BJ (cell line): ENCODE measurements around the gene SLC9A8. TPM values are rescaled to one million over a fixed set of nuclear protein-coding genes. Genes with fewer than 3 reads are reported as not detected.
A peak's percentile ranks its signal among the peaks of the same experiment; 100 is the strongest.

ENCODE experiments used
- CTCF ChIA-PET: fragments of 350-600 bp; formaldehyde crosslinking; extraction: SDS; loops from one replicate; lab custom pipeline; 2021; ENCODE audit warnings: antibody characterized with exemption, inconsistent platforms; lab: Yijun Ruan, JAX
- POLR2A ChIA-PET: fragments of 300-600 bp; sonication (Branson Sonifier 250); formaldehyde crosslinking; extraction: SDS; loops from one replicate; lab custom pipeline; 2021; ENCODE audit warnings: antibody characterized with exemption; lab: Charles Lee
- DNase-seq: peaks from one replicate; pipeline ENCODE4 v3.0.0-alpha.2; 2011; ENCODE audit warnings: low read depth
- H3K27me3 ChIP-seq: 2 replicates; pipeline ENCODE4 v1.6.0; 2011; ENCODE audit warnings: low read length; ENCODE audit not compliant: control insufficient read depth, insufficient read depth
- H3K36me3 ChIP-seq: 2 replicates; pipeline ENCODE4 v1.5.1; 2011; ENCODE audit warnings: low read length; ENCODE audit not compliant: control insufficient read depth, insufficient read depth
- H3K4me3 ChIP-seq: 2 replicates; pipeline ENCODE4 v1.5.1; 2011; ENCODE audit warnings: low read depth, mild to moderate bottlenecking, control low read depth, low read length
- CTCF ChIP-seq: IDR thresholded peaks from 2 replicates; pipeline ENCODE4 v1.5.1; 2011; ENCODE audit warnings: low read depth, mild to moderate bottlenecking, control low read depth, inconsistent platforms, low read length, moderate library complexity; ENCODE audit not compliant: insufficient read depth
- polyA plus RNA-seq: library from polyadenylated mRNA; depleted of rRNA; stranded (reverse); fragments of >200 nt; gene quantifications from 2 replicates; pipeline ENCODE4 v1.2.3, GENCODE V29; 2011

The SLC9A8 gene
- polyA plus RNA-seq, 1 experiment, result 3.3 TPM

GRCh38 chr20:49925901-49926454, 113.3 kb downstream of the SLC9A8 start:
- Histone ChIP-seq H3K4me3 (no peak overlapping the region), H3K36me3 (no peaks in the 10 kb centered on the region), H3K27me3 (no peaks in the 10 kb centered on the region)
- ChIA-PET POLR2A (no interaction called here), CTCF (interaction anchor here (1.2 kb wide), 1 partner anchor 212 kb away, joined by 3 read pairs; no protein-coding TSS in a partner anchor)
- no peak for DNase-seq
- no peak for TF ChIP-seq CTCF

- peak; percentile 57 for DNase-seq
- ChIA-PET POLR2A (no interaction called here), CTCF (interaction anchor here (1.0 kb wide), 1 partner anchor 318 kb away, joined by 4 read pairs; no protein-coding TSS in a partner anchor)
- H3K4me3 ChIP-seq, result no peak overlapping the region
- H3K27me3 ChIP-seq, result no peaks in the 10 kb centered on the region
- peak; percentile 92 for TF ChIP-seq CTCF
- H3K36me3 ChIP-seq, result no peaks in the 10 kb centered on the region
Observed at GRCh38 chr20:49928411-49929141, 115.9 kb downstream of the SLC9A8 start.

GRCh38 chr20:49929142-49929494, 116.5 kb downstream of the SLC9A8 start:
- CTCF ChIA-PET, result interaction anchor here (0.7 kb wide), 1 partner anchor 13 kb away, joined by 3 read pairs; no protein-coding TSS in a partner anchor
- no peaks in the 10 kb centered on the region for H3K27me3 ChIP-seq

GRCh38 chr20:49935746-49936152, 123.1 kb downstream of the SLC9A8 start:
- Histone ChIP-seq H3K27me3 (no peaks in the 10 kb centered on the region), H3K4me3 (peak overlapping the region; percentile 28), H3K36me3 (peaks cover 3% of the 10 kb centered on the region)
- TF ChIP-seq CTCF, result no peak
- CTCF ChIA-PET, result interaction anchor here (0.8 kb wide), 1 partner anchor 18 kb away, joined by 3 read pairs; no protein-coding TSS in a partner anchor
- POLR2A ChIA-PET, result interaction anchor here (0.6 kb wide), 1 partner anchor 219 kb away, joined by 12 read pairs; no protein-coding TSS in a partner anchor
- no peak for DNase-seq

More at GRCh38 chr20:49929142-49929494, 116.5 kb downstream of the SLC9A8 start:
- POLR2A ChIA-PET, result no interaction called here
- H3K36me3 ChIP-seq, result no peaks in the 10 kb centered on the region
- no peak for DNase-seq
- no peak overlapping the region for H3K4me3 ChIP-seq
- no peak for TF ChIP-seq CTCF
